Skeletal muscle tissue (tissue), 4 donors: ENCODE results near the gene GFI1. TPM values are rescaled to one million over a fixed set of nuclear protein-coding genes. Genes with fewer than 3 reads are reported as not detected.

Experiments
- H3K27ac ChIP-seq: one replicate; pipeline ENCODE4 v1.7.0; 2013; ENCODE audit warnings: mild to moderate bottlenecking, low read depth, low read length, inconsistent platforms
- H3K27me3 ChIP-seq, 3 donors: one replicate each; pipeline ENCODE4 v1.7.0; 2013; ENCODE audit warnings: low read length in 3 of 3; ENCODE audit not compliant: control insufficient read depth in 3 of 3, insufficient read depth in 3 of 3
- H3K36me3 ChIP-seq, 3 donors: one replicate each; pipeline ENCODE4 v1.7.0; 2013; ENCODE audit warnings: low read length in 3 of 3; ENCODE audit not compliant: control insufficient read depth in 3 of 3, insufficient read depth in 3 of 3
- H3K4me1 ChIP-seq, 3 donors: one replicate each; pipeline ENCODE4 v1.7.0; 2013; ENCODE audit warnings: low read length in 3 of 3, mild to moderate bottlenecking in 3 of 3; ENCODE audit not compliant: control insufficient read depth in 3 of 3, insufficient read depth in 3 of 3
- H3K4me3 ChIP-seq, 3 donors: one replicate each; pipeline ENCODE4 v1.7.0; 2013; ENCODE audit warnings: low read length in 3 of 3
- H3K9ac ChIP-seq, 3 donors: one replicate each; pipeline ENCODE4 v1.7.0; 2013; ENCODE audit warnings: low read length in 3 of 3, mild to moderate bottlenecking in 3 of 3, moderate library complexity in 2 of 3, low read depth in 1 of 3
- H3K9me3 ChIP-seq, 3 donors: one replicate each; pipeline ENCODE4 v1.7.0; 2013; ENCODE audit warnings: low read length in 3 of 3; ENCODE audit not compliant: control insufficient read depth in 3 of 3
- total RNA-seq: library from RNA; depleted of rRNA; stranded (reverse); fragments of >200 nt; gene quantifications from one replicate; pipeline ENCODE4 v1.2.3, GENCODE V29; 2014
- donor health status: Osteomylitis.

GFI1 gene
- total RNA-seq, 1 donor from 2014 or later: 0.52 TPM

- H3K4me1 ChIP-seq: no peaks in the 10 kb centered on the region
- H3K27ac ChIP-seq: no peak overlapping the region
- H3K27me3 ChIP-seq: no peaks in the 10 kb centered on the region
- no peaks in the 10 kb centered on the region for H3K36me3 ChIP-seq
- no peaks in the 10 kb centered on the region for H3K9me3 ChIP-seq
- no peak overlapping the region for H3K4me3 ChIP-seq
- no peak overlapping the region for H3K9ac ChIP-seq
These were observed 18.4 kb upstream of the GFI1 start for GRCh38 chr1:92505015-92505692.

DNA sequence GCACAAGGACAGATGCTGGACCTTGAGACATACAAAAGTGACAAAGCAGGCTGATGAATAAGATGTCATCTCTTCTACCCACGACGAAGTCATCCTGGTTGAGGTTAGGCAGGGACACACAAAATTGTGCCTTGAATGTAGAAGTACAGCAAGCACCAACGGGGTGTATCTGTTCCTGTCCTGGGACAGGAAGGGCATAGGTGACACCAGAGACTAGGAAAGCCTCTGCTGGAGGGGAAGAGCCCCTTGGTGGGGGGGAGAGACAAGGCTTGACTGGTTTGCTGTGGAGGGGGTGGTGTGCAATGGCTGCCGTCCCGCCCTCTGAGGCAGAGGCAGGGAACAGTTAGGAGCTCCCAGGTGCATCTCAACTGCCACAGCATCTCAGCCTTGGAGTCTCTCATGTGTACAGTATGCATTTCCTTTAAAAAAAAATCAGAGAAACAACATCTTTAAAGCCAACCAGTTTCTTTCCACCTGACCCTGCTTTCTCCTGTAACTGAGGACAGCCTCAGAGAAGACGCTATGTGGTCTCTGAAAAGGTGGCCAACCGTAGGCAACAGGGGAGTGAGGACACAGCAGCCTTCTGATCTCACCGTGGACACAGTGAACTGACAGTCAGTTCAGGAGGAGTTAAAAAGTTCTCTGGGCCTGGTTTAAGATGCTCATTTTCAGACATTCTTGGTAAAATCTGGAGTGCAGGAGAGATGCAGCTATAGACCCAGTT is 17.7 kb upstream of the GFI1 start:
- Histone ChIP-seq H3K27ac (no peak overlapping the region), H3K4me1 (no peaks in the 10 kb centered on the region), H3K9ac (no peak overlapping the region), H3K27me3 (no peaks in the 10 kb centered on the region), H3K4me3 (no peak overlapping the region), H3K9me3 (no peaks in the 10 kb centered on the region), H3K36me3 (no peaks in the 10 kb centered on the region)

GRCh38 chr1:92503926-92504285 is 17.2 kb upstream of the GFI1 start:
- Histone ChIP-seq H3K4me1 (no peaks in the 10 kb centered on the region), H3K9me3 (no peaks in the 10 kb centered on the region)

DNA sequence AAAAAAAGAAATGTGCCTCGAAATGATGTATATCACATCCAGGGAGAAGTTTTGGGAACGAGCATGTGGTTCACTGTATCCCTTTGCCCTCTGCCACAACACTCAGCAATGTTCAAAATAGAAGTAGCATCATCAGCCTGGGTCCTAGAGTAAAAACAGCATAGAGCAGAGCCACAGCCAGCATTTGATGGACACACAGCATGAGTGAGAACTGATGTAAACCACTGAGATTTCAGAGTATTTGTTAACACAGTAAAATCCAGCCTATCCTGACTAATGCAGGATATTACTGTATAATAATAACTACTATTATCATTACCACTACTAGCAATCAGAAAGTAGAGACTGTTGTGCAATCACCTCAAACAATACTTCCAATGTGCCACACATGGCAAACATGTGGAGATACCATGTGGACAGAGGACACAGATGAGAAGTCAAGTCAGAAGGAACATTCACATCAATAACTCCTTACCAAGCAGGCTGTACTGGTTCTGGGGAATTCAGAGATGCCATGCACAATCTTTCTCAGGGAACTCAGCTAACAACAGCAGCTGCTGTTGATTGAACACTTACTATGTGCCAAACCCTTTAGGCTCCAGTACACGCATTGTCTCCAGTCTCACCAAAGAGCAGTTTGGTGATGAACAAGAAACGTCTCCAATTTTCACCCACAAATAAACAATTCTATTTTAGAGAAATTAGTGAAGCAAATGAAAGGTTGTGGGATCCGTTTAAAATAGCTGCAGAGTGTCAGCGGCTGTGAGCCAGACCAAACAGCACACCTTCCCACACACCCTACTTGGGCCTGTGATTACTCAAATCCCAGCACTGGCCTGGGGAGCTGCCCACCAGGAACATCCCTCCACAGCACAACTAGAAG is 16.6 kb upstream of the GFI1 start:
- Histone ChIP-seq H3K4me3 (no peak overlapping the region), H3K4me1 (no peaks in the 10 kb centered on the region), H3K9ac (no peak overlapping the region), H3K9me3 (no peaks in the 10 kb centered on the region), H3K36me3 (no peaks in the 10 kb centered on the region), H3K27me3 (no peaks in the 10 kb centered on the region), H3K27ac (no peak overlapping the region)

More at GRCh38 chr1:92503926-92504285, 17.2 kb upstream of the GFI1 start:
- no peaks in the 10 kb centered on the region for H3K36me3 ChIP-seq
- H3K9ac ChIP-seq: no peak overlapping the region
- no peak overlapping the region for H3K27ac ChIP-seq
- H3K27me3 ChIP-seq: no peaks in the 10 kb centered on the region
- no peak overlapping the region for H3K4me3 ChIP-seq

DNA sequence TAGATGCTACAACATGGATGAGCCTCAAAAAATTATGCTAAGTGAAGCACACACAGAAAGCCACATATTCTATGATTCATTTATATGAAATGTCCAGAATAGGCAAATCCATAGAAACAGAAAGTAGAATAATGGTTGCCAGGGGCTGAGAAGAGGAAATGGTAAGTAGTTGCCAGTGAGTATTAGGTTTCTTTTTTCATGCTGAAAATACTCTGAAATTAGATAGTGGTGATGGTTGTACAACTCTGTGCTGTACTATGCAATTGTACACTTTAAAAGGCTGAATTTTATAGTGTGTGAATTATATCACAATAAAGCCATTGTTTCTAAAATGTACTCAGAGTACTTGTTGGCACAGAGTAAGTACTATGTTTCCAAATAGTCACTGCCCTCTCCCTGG is 15.5 kb upstream of the GFI1 start:
- Histone ChIP-seq H3K36me3 (no peaks in the 10 kb centered on the region), H3K4me1 (no peaks in the 10 kb centered on the region), H3K27ac (no peak overlapping the region), H3K4me3 (no peak overlapping the region), H3K9ac (no peak overlapping the region), H3K9me3 (no peaks in the 10 kb centered on the region), H3K27me3 (no peaks in the 10 kb centered on the region)

GRCh38 chr1:92500552-92500951 is 13.8 kb upstream of the GFI1 start:
- Histone ChIP-seq H3K9ac (no peak overlapping the region), H3K27ac (no peak overlapping the region), H3K4me3 (no peak overlapping the region), H3K4me1 (no peaks in the 10 kb centered on the region), H3K27me3 (no peaks in the 10 kb centered on the region), H3K36me3 (no peaks in the 10 kb centered on the region), H3K9me3 (no peaks in the 10 kb centered on the region)

- no peaks in the 10 kb centered on the region for H3K36me3 ChIP-seq
- no peaks in the 10 kb centered on the region for H3K9me3 ChIP-seq
- no peak overlapping the region for H3K4me3 ChIP-seq
- H3K27ac ChIP-seq: no peak overlapping the region
- peaks cover 0 to 3% (median 0%) of the 10 kb centered on the region in 3 donors for H3K27me3 ChIP-seq
- H3K4me1 ChIP-seq: no peaks in the 10 kb centered on the region
- no peak overlapping the region for H3K9ac ChIP-seq
These were observed 8.8 kb upstream of the GFI1 start for GRCh38 chr1:92495392-92496063.

DNA sequence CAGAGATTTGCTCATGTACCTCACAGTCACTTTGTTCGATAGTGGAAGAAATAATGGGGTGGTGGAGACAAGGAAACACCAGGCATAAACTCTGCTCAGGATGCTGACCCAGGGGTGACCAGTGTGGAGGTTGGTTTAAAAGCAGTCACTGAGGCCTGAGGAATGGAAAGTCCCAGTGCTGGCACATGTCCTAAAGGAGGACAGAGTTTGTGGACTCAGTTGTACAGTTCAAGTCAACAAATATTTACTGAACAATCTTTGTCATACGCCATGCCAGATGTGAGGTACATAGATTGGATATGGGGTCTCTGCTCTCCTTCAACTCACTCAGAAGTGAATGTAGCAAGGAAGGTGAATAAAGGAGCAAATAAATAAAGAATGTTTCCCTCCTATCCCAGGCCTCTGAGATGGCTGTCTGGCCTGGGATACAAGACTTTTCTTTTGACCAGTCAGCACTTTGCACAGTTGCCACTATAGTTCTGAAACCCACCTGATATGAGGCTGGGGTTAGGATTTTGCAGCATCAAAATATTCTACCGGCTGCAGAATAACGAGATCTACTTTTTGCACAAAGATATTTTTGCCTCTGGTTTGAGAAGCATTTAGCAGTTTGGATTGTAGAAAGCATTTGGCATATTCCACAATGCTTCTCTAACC is 7.9 kb upstream of the GFI1 start:
- no peaks in the 10 kb centered on the region for H3K36me3 ChIP-seq
- no peak overlapping the region for H3K4me3 ChIP-seq
- peaks cover 0 to 3% (median 1%) of the 10 kb centered on the region in 3 donors for H3K27me3 ChIP-seq
- no peak overlapping the region for H3K9ac ChIP-seq
- no peaks in the 10 kb centered on the region for H3K4me1 ChIP-seq
- H3K27ac ChIP-seq: no peak overlapping the region
- H3K9me3 ChIP-seq: no peaks in the 10 kb centered on the region

GRCh38 chr1:92493139-92493538 is 6.4 kb upstream of the GFI1 start:
- H3K4me3 ChIP-seq: no peak overlapping the region
- H3K36me3 ChIP-seq: no peaks in the 10 kb centered on the region
- no peaks in the 10 kb centered on the region for H3K9me3 ChIP-seq
- peaks cover 0 to 11% (median 7%) of the 10 kb centered on the region in 3 donors for H3K27me3 ChIP-seq
- H3K9ac ChIP-seq: no peak overlapping the region
- H3K27ac ChIP-seq: no peak overlapping the region
- no peaks in the 10 kb centered on the region for H3K4me1 ChIP-seq
